GM12801 (cell line): ENCODE data around the gene COX10.

Experiments used
- CTCF ChIP-seq: IDR thresholded peaks from one replicate; pipeline ENCODE4 v1.5.1; 2011; ENCODE audit warnings: control low read depth; ENCODE audit not compliant: insufficient read length; ENCODE audit errors: extremely low read depth

The COX10 gene

GRCh38 chr17:14202388-14203166, 133.3 kb downstream of the COX10 start:
- TF ChIP-seq CTCF: no peak

GRCh38 chr17:14203388-14203787, 134.1 kb downstream of the COX10 start:
- no peak for TF ChIP-seq CTCF

GRCh38 chr17:14204084-14204483, 134.8 kb downstream of the COX10 start:
- TF ChIP-seq CTCF: no peak

GRCh38 chr17:14204546-14204945, 135.2 kb downstream of the COX10 start:
- no peak for TF ChIP-seq CTCF

GRCh38 chr17:14205380-14205779, 136.1 kb downstream of the COX10 start:
- TF ChIP-seq CTCF: no peak

- TF ChIP-seq CTCF: no peak
Observed at GRCh38 chr17:14205992-14206461, 136.7 kb downstream of the COX10 start.

- TF ChIP-seq CTCF: no peak
Observed at GRCh38 chr17:14206891-14207290, 137.6 kb downstream of the COX10 start.
